H1 (cell line): ENCODE measurements around the gene TSC22D1. TPM values are rescaled to one million over a fixed set of nuclear protein-coding genes. Genes with fewer than 3 reads are reported as not detected.

ENCODE experiments used
- CTCF ChIA-PET: fragments of 300-600 bp; sonication (Branson Sonifier 250); formaldehyde crosslinking; loops from one replicate; lab custom pipeline; 2021; ENCODE audit not compliant: partially characterized antibody; lab: Charles Lee
- POLR2A ChIA-PET: fragments of 300-600 bp; sonication (Branson Sonifier 250); formaldehyde crosslinking; loops from one replicate; lab custom pipeline; 2021; ENCODE audit warnings: inconsistent platforms; ENCODE audit not compliant: partially characterized antibody; lab: Charles Lee
- DNase-seq, 2 experiments: peaks; one replicate each; pipeline versions ENCODE4 v3.0.0 to v3.0.0-alpha.2; 2010 to 2022; ENCODE audit warnings: low spot score in 2 of 2, low read depth in 1 of 2, mixed read lengths in 1 of 2
- FAIRE-seq: peaks from 2 replicates; lab custom pipeline; 2011; peaks lifted over from hg19 to GRCh38; lab: Jason Lieb, UNC
- H2AFZ ChIP-seq: 2 replicates; pipeline ENCODE4 v1.8.1; 2012; ENCODE audit warnings: low read length, inconsistent platforms
- H2AK5ac ChIP-seq: 2 replicates; pipeline ENCODE4 v1.6.1; 2013; ENCODE audit warnings: low read depth, low read length
- H2BK120ac ChIP-seq: replicated peaks from 2 replicates; pipeline ENCODE3; 2013; ENCODE audit warnings: low read depth, low read length, inconsistent platforms
- H2BK12ac ChIP-seq: 2 replicates; pipeline ENCODE4 v1.6.1; 2013; ENCODE audit warnings: low read depth, low read length
- H2BK15ac ChIP-seq: 2 replicates; pipeline ENCODE4 v1.6.1; 2013; ENCODE audit warnings: low read length
- H2BK20ac ChIP-seq: 2 replicates; pipeline ENCODE4 v1.6.1; 2013; ENCODE audit warnings: low read length
- H2BK5ac ChIP-seq: 2 replicates; pipeline ENCODE4 v1.6.1; 2013; ENCODE audit warnings: low read depth, low read length
- H3K14ac ChIP-seq: 2 replicates; pipeline ENCODE4 v1.6.1; 2013; ENCODE audit warnings: inconsistent platforms; ENCODE audit not compliant: insufficient read length
- H3K18ac ChIP-seq: 2 replicates; pipeline ENCODE4 v1.6.1; 2013; ENCODE audit warnings: low read length; ENCODE audit errors: extremely low read depth
- H3K23ac ChIP-seq: 2 replicates; pipeline ENCODE4 v1.6.1; 2013; ENCODE audit warnings: inconsistent platforms; ENCODE audit not compliant: insufficient read length
- H3K23me2 ChIP-seq: 2 replicates; pipeline ENCODE4 v1.6.1; 2013; ENCODE audit warnings: low read depth, low read length
- H3K27ac ChIP-seq: 2 replicates; pipeline ENCODE4 v1.6.1; 2011; ENCODE audit warnings: low read depth, low read length, inconsistent platforms
- H3K27me3 ChIP-seq, 4 experiments: replicated peaks in 1 of 4; 1 replicate in 1 of 4; 2 replicates in 3 of 4; pipeline versions ENCODE4 v1.6.1 to v1.8.1; 2011 to 2013; ENCODE audit warnings: low read length in 3 of 4, mild to moderate bottlenecking in 3 of 4, inconsistent platforms in 2 of 4, mixed read lengths in 2 of 4, moderate library complexity in 1 of 4; ENCODE audit not compliant: control insufficient read depth in 3 of 4, insufficient read depth in 3 of 4; ENCODE audit errors: extremely low read depth in 1 of 4
- H3K36me3 ChIP-seq, 4 experiments: 2 replicates each; pipeline versions ENCODE4 v1.6.1 to v1.8.1; 2011 to 2013; ENCODE audit warnings: mild to moderate bottlenecking in 4 of 4, low read length in 3 of 4, moderate library complexity in 2 of 4, control low read depth in 1 of 4, inconsistent platforms in 1 of 4; ENCODE audit not compliant: insufficient read depth in 4 of 4, control insufficient read depth in 2 of 4
- H3K4ac ChIP-seq: replicated peaks from 2 replicates; pipeline ENCODE3; 2013; ENCODE audit warnings: low read length, low read depth, mixed read lengths, inconsistent platforms; ENCODE audit not compliant: insufficient read length
- H3K4me1 ChIP-seq, 4 experiments: replicated peaks in 1 of 4; 1 replicate in 1 of 4; 2 replicates in 3 of 4; pipeline versions ENCODE4 v1.6.1 to v1.8.1; 2011 to 2013; ENCODE audit warnings: low read length in 3 of 4, inconsistent platforms in 2 of 4, mixed read lengths in 1 of 4; ENCODE audit not compliant: insufficient read depth in 4 of 4, control insufficient read depth in 3 of 4
- H3K4me2 ChIP-seq, 2 experiments: 2 replicates each; pipeline versions ENCODE4 v1.6.1 to v1.8.1; 2011 to 2013; ENCODE audit warnings: low read depth in 2 of 2, low read length in 2 of 2, control low read depth in 1 of 2, inconsistent platforms in 1 of 2, mild to moderate bottlenecking in 1 of 2; ENCODE audit not compliant: insufficient read depth in 1 of 2
- H3K4me3 ChIP-seq, 4 experiments: fragments of 200-600, 300-600 bp in 1 of 4; sonication (generic), shearing (Covaris generic), sonication (Bioruptor Twin) in 1 of 4; 2 replicates each; pipeline versions ENCODE4 v1.5.1 to v1.8.1; 2011 to 2016; ENCODE audit warnings: low read length in 4 of 4, low read depth in 3 of 4, control low read depth in 2 of 4, inconsistent platforms in 2 of 4, mild to moderate bottlenecking in 2 of 4, mixed read lengths in 1 of 4, moderate library complexity in 1 of 4; ENCODE audit not compliant: insufficient read depth in 2 of 4; ENCODE audit errors: extremely low read depth in 1 of 4
- H3K56ac ChIP-seq: replicated peaks from 2 replicates; pipeline ENCODE3; 2013; ENCODE audit warnings: low read depth, mild to moderate bottlenecking, mixed read lengths, low read length, inconsistent platforms; ENCODE audit not compliant: insufficient read length
- H3K79me1 ChIP-seq: 2 replicates; pipeline ENCODE4 v1.6.1; 2013; ENCODE audit warnings: low read depth, low read length, control low read depth
- H3K79me2 ChIP-seq, 2 experiments: 2 replicates each; pipeline versions ENCODE4 v1.6.1 to v1.8.1; 2012 to 2013; ENCODE audit warnings: low read length in 2 of 2, mild to moderate bottlenecking in 2 of 2, inconsistent platforms in 1 of 2; ENCODE audit not compliant: insufficient read depth in 2 of 2, control insufficient read depth in 1 of 2
- H3K9ac ChIP-seq, 4 experiments: replicated peaks in 1 of 4; 1 replicate in 1 of 4; 2 replicates in 3 of 4; pipeline versions ENCODE4 v1.6.1 to v1.8.1; 2011 to 2013; ENCODE audit warnings: low read depth in 3 of 4, low read length in 3 of 4, control low read depth in 2 of 4, mild to moderate bottlenecking in 2 of 4, moderate library complexity in 2 of 4, inconsistent platforms in 1 of 4; ENCODE audit errors: extremely low read depth in 1 of 4
- H3K9me3 ChIP-seq, 2 experiments: 2 replicates each; pipeline versions ENCODE4 v1.6.1 to v1.8.1; 2012 to 2013; ENCODE audit warnings: mild to moderate bottlenecking in 2 of 2, moderate library complexity in 2 of 2, control low read depth in 1 of 2, inconsistent platforms in 1 of 2, low read depth in 1 of 2, low read length in 1 of 2, mixed read lengths in 1 of 2; ENCODE audit not compliant: insufficient read depth in 2 of 2
- H4K20me1 ChIP-seq, 2 experiments: replicated peaks in 1 of 2; 2 replicates each; pipeline versions ENCODE3 to v1.8.1; 2011 to 2013; ENCODE audit warnings: inconsistent platforms in 2 of 2, low read length in 2 of 2, mild to moderate bottlenecking in 1 of 2; ENCODE audit not compliant: insufficient read depth in 2 of 2, control insufficient read depth in 1 of 2
- H4K5ac ChIP-seq: 2 replicates; pipeline ENCODE4 v1.6.1; 2013; ENCODE audit warnings: low read length, low read depth, mixed read lengths, inconsistent platforms; ENCODE audit not compliant: insufficient read length
- H4K8ac ChIP-seq: 2 replicates; pipeline ENCODE4 v1.8.0; 2013; ENCODE audit warnings: mild to moderate bottlenecking, moderate library complexity, low read length, inconsistent platforms; ENCODE audit not compliant: insufficient read depth; ENCODE audit errors: extremely low read depth
- H4K91ac ChIP-seq: replicated peaks from 2 replicates; pipeline ENCODE3; 2013; ENCODE audit warnings: low read length, mixed read lengths, inconsistent platforms; ENCODE audit not compliant: insufficient read length
- JUN ChIP-seq: IDR thresholded peaks from 2 replicates; pipeline ENCODE4 v1.6.1; 2011; ENCODE audit warnings: low read depth, mild to moderate bottlenecking, improper control_type of control experiment, low read length
- KDM4A ChIP-seq: IDR thresholded peaks from one replicate; pipeline ENCODE4 v1.7.1; 2012; ENCODE audit warnings: low read depth, mild to moderate bottlenecking, moderate library complexity, low read length, inconsistent platforms; ENCODE audit not compliant: severe bottlenecking
- NANOG ChIP-seq: IDR thresholded peaks from 2 replicates; pipeline ENCODE4 v1.6.1; 2011; ENCODE audit warnings: low read length, low read depth, mild to moderate bottlenecking, inconsistent platforms; ENCODE audit not compliant: insufficient read depth, poor library complexity, severe bottlenecking
- NRF1 ChIP-seq: IDR thresholded peaks from 2 replicates; pipeline ENCODE4 v1.6.1; 2011; ENCODE audit warnings: mild to moderate bottlenecking, low read depth, low read length, improper control_type of control experiment
- POU5F1 ChIP-seq: IDR thresholded peaks from 2 replicates; pipeline ENCODE4 v1.6.1; 2011; ENCODE audit warnings: low read depth, mild to moderate bottlenecking, low read length, moderate library complexity
- RAD21 ChIP-seq, 2 experiments: IDR thresholded peaks in 1 of 2; conservative IDR thresholded peaks in 1 of 2; 2 replicates each; pipeline ENCODE4 v1.6.1; 2011; ENCODE audit warnings: low read depth in 2 of 2, low read length in 2 of 2, improper control_type of control experiment in 1 of 2, inconsistent platforms in 1 of 2, mild to moderate bottlenecking in 1 of 2, moderate library complexity in 1 of 2
- SIRT6 ChIP-seq: IDR thresholded peaks from one replicate; pipeline ENCODE4 v1.7.1; 2012; ENCODE audit warnings: low read length, inconsistent platforms
- SUZ12 ChIP-seq: fragments of 200-600 bp; sonication (generic); IDR thresholded peaks from 2 replicates; pipeline ENCODE4 v1.6.1; 2012; ENCODE audit warnings: mild to moderate bottlenecking, inconsistent platforms, low read length, moderate library complexity, mixed read lengths
- WGBS, 2 experiments: shearing (Covaris generic) in 1 of 2; methylation state at CpG; one replicate each; pipeline versions ENCODE4 v1.1.6 to v1.1.7; 2013 to 2015; ENCODE audit warnings: low lambda C conversion rate in 2 of 2, mixed read lengths in 2 of 2, inconsistent platforms in 1 of 2, low coverage in 1 of 2, missing lambda C conversion rate in 1 of 2; ENCODE audit not compliant: insufficient replicate concordance in 2 of 2, insufficient coverage in 1 of 2, insufficient read length in 1 of 2; ENCODE audit errors: extremely low coverage in 1 of 2, missing lambda C conversion rate in 1 of 2; 5-methylcytosine and 5-hydroxymethylcytosine counted together
- polyA plus RNA-seq, 7 experiments: library from polyadenylated mRNA; depleted of rRNA in 3 of 7; stranded (reverse) in 5 of 7; unstranded in 2 of 7; fragments of >200 nt in 5 of 7; fragments of 200-250 nt in 2 of 7; gene quantifications; 1 replicate in 5 of 7; 2 replicates in 1 of 7; 4 replicates in 1 of 7; pipeline versions ENCODE4 v1.2.1 to v1.2.3, GENCODE V29; 2011 to 2013; ENCODE audit warnings: missing spikeins in 2 of 7, mixed read lengths in 2 of 7
- total RNA-seq: library from RNA; stranded (reverse); fragmentation: NEBNext Ultra II Directional; extraction: Animal tissue kit (Norgen Biotek cat#: 25700); gene quantifications from 2 replicates; pipeline ENCODE4 v1.2.1, GENCODE V29; 2021
- TF ChIP-seq, protein P1 (sequence below): IDR thresholded peaks from 2 replicates; pipeline ENCODE4 v1.6.1; 2012; ENCODE audit warnings: inconsistent platforms

Gene TSC22D1
- total and polyA plus RNA-seq, 2 of the 8 experiments (the other 6 are each of a cell fraction or from before 2014, with no cell fraction given), result 52.6 to 80.9 TPM

DNA sequence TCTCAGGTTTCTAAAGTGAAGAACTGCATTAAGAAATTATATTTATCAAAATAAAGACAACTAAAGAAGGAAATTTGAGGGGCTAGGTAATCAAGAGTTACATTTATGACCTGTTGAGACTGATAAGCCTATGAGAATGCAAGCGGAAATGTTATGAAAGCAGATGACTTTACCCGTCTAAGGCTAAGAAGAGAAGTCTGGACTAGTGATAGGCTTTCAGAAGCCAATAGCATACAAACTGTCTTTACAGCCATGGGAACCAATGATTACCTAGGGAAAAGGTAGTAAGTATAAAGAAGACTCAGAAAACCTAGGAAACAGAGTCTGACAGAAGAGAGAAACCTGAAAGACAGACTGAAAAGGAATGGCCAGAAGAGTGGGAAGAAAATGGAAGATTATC, 11.2 kb downstream of the TSC22D1 start:
- H3K27ac ChIP-seq, result no peak overlapping the region
- peaks cover 4% of the 10 kb centered on the region in 2 experiments for H4K20me1 ChIP-seq
- DNase-seq (no peak), FAIRE-seq (peak; percentile 19)
- H2AK5ac ChIP-seq, result no peak overlapping the region
- H2BK15ac ChIP-seq, result no peak overlapping the region
- H3K4ac ChIP-seq, result no peak overlapping the region
- no peak overlapping the region for H4K5ac ChIP-seq
- no peak overlapping the region for H3K23ac ChIP-seq
- no peak overlapping the region for H3K56ac ChIP-seq
- peaks cover 0 to 100% of the 10 kb centered on the region in 2 experiments; a peak in 3 of 4 replicates for H3K79me2 ChIP-seq
- H3K36me3 ChIP-seq, result no peaks in the 10 kb centered on the region
- H3K18ac ChIP-seq, result no peak overlapping the region
- H3K23me2 ChIP-seq, result no peaks in the 10 kb centered on the region; the same call in 1 of the 2 replicates
- H3K9me3 ChIP-seq, result no peaks in the 10 kb centered on the region
- H2AFZ ChIP-seq, result no peak overlapping the region
- H2BK120ac ChIP-seq, result no peak overlapping the region
- no peak overlapping the region for H3K4me3 ChIP-seq
- H3K4me1 ChIP-seq, result peaks cover 0 to 13% (median 4%) of the 10 kb centered on the region in 4 experiments; a peak in 3 of 7 replicates
- POLR2A ChIA-PET, result interaction anchor here (1.5 to 3.0 kb wide), 3 partner anchors 8 to 14 kb away, joined by 5 to 18 read pairs (median 5); partner anchors contain the start of gene TSC22D1
- no peak overlapping the region for H4K8ac ChIP-seq
- H3K27me3 ChIP-seq, result no peaks in the 10 kb centered on the region
- no peak overlapping the region for H2BK5ac ChIP-seq
- no peak overlapping the region for H3K4me2 ChIP-seq
- H4K91ac ChIP-seq, result no peak overlapping the region
- no peaks in the 10 kb centered on the region; the same call in 1 of the 2 replicates for H3K79me1 ChIP-seq
- H2BK12ac ChIP-seq, result no peak overlapping the region
- no peak overlapping the region for H3K14ac ChIP-seq
- CTCF ChIA-PET, result interaction anchor here (1.7 to 2.7 kb wide), 2 partner anchors 9 to 83 kb away, joined by 7 to 8 read pairs; no protein-coding TSS in a partner anchor
- WGBS, 2 experiments, result 95% methylated on average over 2 of the region's 2 CpGs; no CpG with 5 or more reads in 1 of the 2 experiments
- 0 out of 7 replicates have a peak overlapping the region, but pooled peaks of 1 of the 4 experiments have one; percentile 43 for H3K9ac ChIP-seq
- H2BK20ac ChIP-seq, result no peak overlapping the region
- TF ChIP-seq SIRT6, result no peak
- no peak for TF ChIP-seq KDM4A
- TF ChIP-seq RAD21 (IDR thresholded peaks at IDR 0.05 in 1 of 2, conservative IDR thresholded peaks at IDR 0.05 in 1 of 2; ENCODE audit: low read depth in 2 of 2, low read length in 2 of 2), result no peak
- TF ChIP-seq, protein P1, sequence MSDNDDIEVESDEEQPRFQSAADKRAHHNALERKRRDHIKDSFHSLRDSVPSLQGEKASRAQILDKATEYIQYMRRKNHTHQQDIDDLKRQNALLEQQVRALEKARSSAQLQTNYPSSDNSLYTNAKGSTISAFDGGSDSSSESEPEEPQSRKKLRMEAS, result no peak
- TF ChIP-seq SUZ12, result no peak
- no peak for TF ChIP-seq NANOG
- TF ChIP-seq POU5F1, result no peak
- no peak for TF ChIP-seq JUN
- no peak for TF ChIP-seq NRF1
